HG03196 (cell line): ENCODE measurements around the gene HGF.
"Not testable (repeated sequence)": the region's sequence is repeated elsewhere in the genome, so short reads cannot be mapped to it uniquely, and the experiment has no call there.

ENCODE experiments used
- ATAC-seq: cut with Tn5 transposase; IDR thresholded peaks from one replicate; pipeline ENCODE4 v1.9.1; 2021; ENCODE audit not compliant: unreplicated experiment

HGF gene

GRCh38 chr7:81725003-81725811 lies 44.6 kb downstream of the HGF start:
- no peak for ATAC-seq

- ATAC-seq: not testable (repeated sequence)
Observed at GRCh38 chr7:81722250-81722649, 47.6 kb downstream of the HGF start.

GRCh38 chr7:81721437-81721836 lies 48.4 kb downstream of the HGF start:
- ATAC-seq: no peak

GRCh38 chr7:81719865-81720264 lies 50.0 kb downstream of the HGF start:
- no peak for ATAC-seq

GRCh38 chr7:81715984-81716588 lies 53.8 kb downstream of the HGF start:
- ATAC-seq: no peak

- ATAC-seq: no peak
Observed at GRCh38 chr7:81714306-81714705, 55.5 kb downstream of the HGF start.

GRCh38 chr7:81710751-81711150 lies 59.1 kb downstream of the HGF start:
- ATAC-seq: no peak

- ATAC-seq: no peak
Observed at GRCh38 chr7:81709836-81710235, 60.0 kb downstream of the HGF start.

- no peak for ATAC-seq
Observed at GRCh38 chr7:81707966-81708365, 61.9 kb downstream of the HGF start.

GRCh38 chr7:81707196-81707595 lies 62.7 kb downstream of the HGF start:
- ATAC-seq: no peak

GRCh38 chr7:81705206-81705605 lies 64.6 kb downstream of the HGF start:
- no peak for ATAC-seq

- no peak for ATAC-seq
Observed at GRCh38 chr7:81704595-81704994, 65.3 kb downstream of the HGF start.

GRCh38 chr7:81698965-81699364 lies 70.9 kb downstream of the HGF start:
- no peak for ATAC-seq

- no peak for ATAC-seq
Observed at GRCh38 chr7:81694711-81695110, 75.1 kb downstream of the HGF start.

- no peak for ATAC-seq
Observed at GRCh38 chr7:81693894-81694293, 76.0 kb downstream of the HGF start.

- ATAC-seq: no peak
Observed at GRCh38 chr7:81693080-81693479, 76.8 kb downstream of the HGF start.

GRCh38 chr7:81692146-81692905 lies 77.5 kb downstream of the HGF start:
- ATAC-seq: no peak

GRCh38 chr7:81691199-81691821 lies 78.5 kb downstream of the HGF start:
- no peak for ATAC-seq

GRCh38 chr7:81690688-81691087 lies 79.2 kb downstream of the HGF start:
- no peak for ATAC-seq

GRCh38 chr7:81690251-81690650 lies 79.6 kb downstream of the HGF start:
- no peak for ATAC-seq

- no peak for ATAC-seq
Observed at GRCh38 chr7:81688622-81689411, 81.0 kb downstream of the HGF start.
